Amygdala (tissue), 56 donors: ENCODE data around the gene SBF1.
"Not testable (repeated sequence)": the region's sequence is repeated elsewhere in the genome, so short reads cannot be mapped to it uniquely, and the experiment has no call there.

Source experiments
- DNase-seq, 56 donors: peaks; one replicate each; lab custom pipeline; 2025; lab: John Stamatoyannopoulos, UW

SBF1 gene

GRCh38 chr22:50408954-50409353 lies 65.9 kb downstream of the SBF1 start:
- DNase-seq = not testable (repeated sequence)

DNA sequence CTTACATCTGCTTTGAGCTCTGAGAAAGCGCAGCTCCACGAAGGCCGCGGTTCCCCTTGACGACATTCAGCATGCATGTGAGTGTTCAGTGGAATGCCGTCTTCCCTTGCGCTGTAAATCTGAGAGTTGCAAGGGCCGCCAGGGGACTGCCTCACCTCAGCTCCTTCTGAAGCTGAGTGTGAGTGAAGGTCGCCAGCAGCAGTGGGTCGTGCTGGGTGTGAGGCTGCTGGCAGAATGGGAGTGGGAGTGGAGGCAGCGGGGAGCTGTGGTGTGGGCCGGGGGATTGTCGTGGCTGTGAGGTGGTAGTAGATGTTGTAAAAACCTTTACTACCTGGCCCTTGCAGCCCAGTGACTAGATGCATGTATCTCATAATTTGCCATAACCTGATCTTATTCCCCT lies 66.5 kb downstream of the SBF1 start:
- DNase-seq = no peak

- no peak for DNase-seq
Measured at GRCh38 chr22:50406416-50407170, 68.2 kb downstream of the SBF1 start.

DNA sequence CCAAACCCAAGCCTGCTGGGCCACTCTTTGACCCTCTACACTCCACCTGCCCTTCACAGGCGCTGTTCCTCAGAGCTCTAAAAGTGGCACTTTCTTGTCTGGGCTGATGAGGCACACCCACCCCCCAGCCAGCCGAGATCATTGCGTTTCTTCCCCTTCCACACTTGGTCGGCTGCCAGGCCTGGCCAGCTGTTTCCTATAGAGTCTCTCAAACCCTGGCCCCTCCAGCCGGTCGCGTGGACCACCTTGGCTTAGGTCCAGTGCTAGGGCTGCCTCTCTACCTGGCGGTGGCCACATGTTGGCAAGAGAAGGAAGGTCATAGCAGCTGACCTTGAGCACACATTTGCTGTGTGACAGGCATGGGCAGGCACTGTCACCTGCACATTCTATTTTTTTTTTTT lies 71.1 kb downstream of the SBF1 start:
- DNase-seq = peak in 28 of 56 donors; percentile 4 to 76 (median 36)

DNA sequence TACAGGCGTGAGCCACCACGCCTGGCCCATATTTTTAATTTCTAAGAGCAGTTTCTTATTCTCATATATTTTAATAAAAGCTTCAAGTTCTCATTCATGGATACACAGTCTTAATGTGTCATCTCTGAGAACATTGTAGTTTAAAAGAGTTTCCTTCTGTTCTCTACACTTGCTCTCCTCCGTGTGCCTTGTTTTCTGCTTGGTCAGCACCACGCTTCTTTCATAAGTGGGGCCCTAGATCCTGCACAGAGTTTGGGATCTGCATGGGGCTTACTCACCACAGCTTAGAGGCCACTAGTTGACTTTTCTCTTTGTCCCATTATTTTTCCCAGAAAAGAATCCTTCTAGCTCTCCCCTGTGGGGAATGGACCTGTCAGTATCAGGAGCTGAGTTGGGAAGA lies 72.9 kb downstream of the SBF1 start:
- no peak for DNase-seq

DNA sequence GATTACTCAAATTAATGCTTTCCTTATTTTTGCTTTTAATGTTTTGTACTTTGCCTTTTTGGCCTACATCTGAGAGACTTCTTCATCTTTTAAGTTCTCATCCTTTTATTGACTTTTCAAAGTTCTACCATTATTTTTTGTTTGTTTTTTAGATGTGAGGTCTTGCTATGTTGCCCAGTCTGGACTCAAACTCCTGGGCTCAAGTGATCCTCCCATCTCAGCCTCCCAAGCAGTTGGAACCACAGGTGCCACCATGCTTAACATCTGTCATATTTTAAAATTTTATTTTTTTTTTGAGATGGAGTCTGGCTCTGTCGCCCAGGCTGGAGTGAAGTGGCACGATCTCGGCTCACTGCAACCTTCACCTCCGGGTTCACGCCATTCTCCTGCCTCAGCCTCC lies 73.9 kb downstream of the SBF1 start:
- DNase-seq = no peak

GRCh38 chr22:50400406-50400805 lies 74.4 kb downstream of the SBF1 start:
- no peak for DNase-seq

- peak in 34 of 56 donors; percentile 12 to 71 (median 48) for DNase-seq
Measured at GRCh38 chr22:50399751-50400331, 75.0 kb downstream of the SBF1 start.

DNA sequence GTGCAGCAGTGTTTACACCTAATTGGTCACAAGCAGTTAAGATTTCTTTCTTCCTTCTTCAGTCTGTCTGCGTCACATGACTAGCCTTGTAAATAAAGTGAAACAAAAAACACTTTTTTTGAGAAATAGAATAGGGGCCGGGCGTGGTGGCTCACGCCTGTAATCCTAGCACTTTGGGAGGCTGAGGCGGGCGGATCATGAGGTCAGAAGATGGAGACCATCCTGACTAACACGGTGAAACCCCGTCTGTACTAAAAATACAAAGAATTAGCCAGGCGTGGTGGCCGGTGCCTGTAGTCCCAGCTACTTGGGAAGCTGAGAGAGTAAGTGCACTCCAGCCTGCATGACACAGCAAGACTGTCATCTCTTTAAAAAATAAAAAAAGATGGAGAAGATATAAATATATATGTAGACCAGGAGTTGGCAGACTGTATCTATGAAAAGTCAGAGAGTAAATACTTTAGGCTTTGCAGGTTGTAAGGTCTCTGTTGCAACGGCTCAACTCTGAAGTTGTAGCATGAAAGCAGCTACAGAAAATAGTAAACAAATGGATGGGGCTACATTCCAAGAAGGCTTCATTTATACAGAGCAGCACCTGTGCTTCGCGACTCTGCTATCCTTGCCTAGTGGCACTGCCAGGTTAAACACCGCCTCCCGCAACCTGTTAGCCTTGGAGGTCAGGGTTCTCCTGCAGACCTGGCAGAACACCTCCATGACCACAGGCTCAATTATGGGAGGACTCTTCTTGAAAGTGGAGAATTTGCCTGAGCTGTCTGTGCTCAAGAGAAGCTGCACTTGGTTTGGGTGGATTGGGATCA lies 75.8 kb downstream of the SBF1 start:
- DNase-seq = no peak

- DNase-seq = not testable (repeated sequence)
Measured at GRCh38 chr22:50397371-50398060, 77.3 kb downstream of the SBF1 start.

DNA sequence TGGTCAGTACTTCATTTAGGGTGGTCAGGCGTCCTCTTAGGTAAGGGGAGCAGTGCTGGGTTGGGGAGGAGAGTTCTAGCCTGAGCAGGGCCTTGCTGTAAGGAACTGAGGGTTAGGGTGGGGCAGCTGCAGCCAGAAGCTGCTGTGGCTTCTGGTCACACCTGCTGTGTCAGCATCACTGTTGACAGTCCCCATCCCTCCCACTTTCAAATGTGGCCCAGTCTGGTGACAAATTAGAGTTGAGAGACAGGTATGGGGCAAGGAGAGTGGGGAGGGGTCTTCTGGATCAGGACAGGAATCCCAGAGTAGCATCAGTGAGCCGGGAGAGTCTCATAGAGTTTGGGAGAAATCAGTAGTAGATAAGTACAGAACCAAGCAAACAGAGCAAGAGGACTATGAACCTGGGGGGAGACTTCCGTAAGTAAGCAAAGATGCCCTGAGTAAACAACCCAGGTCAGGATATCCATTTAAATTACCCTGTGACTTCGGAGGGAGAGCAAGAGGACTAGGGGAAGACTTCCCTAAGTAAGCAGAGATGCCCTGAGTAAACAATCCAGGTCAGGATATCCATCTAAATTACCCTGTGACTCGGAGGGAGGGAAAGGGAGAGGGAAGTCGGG lies 78.0 kb downstream of the SBF1 start:
- DNase-seq = no peak
